HG02943 (cell line): Measurements from ENCODE around the gene KRT5.
"Not testable (repeated sequence)": the region's sequence is repeated elsewhere in the genome, so short reads cannot be mapped to it uniquely, and the experiment has no call there.

Source experiments
- ATAC-seq: cut with Tn5 transposase; IDR thresholded peaks from one replicate; pipeline ENCODE4 v1.9.1; 2021; ENCODE audit warnings: mild to moderate bottlenecking, low read depth, moderate library complexity; ENCODE audit not compliant: unreplicated experiment

The KRT5 gene

GRCh38 chr12:52497975-52498374 lies 22.2 kb downstream of the KRT5 start:
- no peak for ATAC-seq

- ATAC-seq = no peak
These were observed 23.6 kb downstream of the KRT5 start for GRCh38 chr12:52496590-52497071.

- no peak for ATAC-seq
These were observed 24.1 kb downstream of the KRT5 start for GRCh38 chr12:52496054-52496453.

- ATAC-seq = no peak
These were observed 24.8 kb downstream of the KRT5 start for GRCh38 chr12:52495389-52495788.

GRCh38 chr12:52494518-52494917 lies 25.7 kb downstream of the KRT5 start:
- no peak for ATAC-seq

GRCh38 chr12:52494100-52494499 lies 26.1 kb downstream of the KRT5 start:
- no peak for ATAC-seq

- no peak for ATAC-seq
These were observed 27.0 kb downstream of the KRT5 start, which contains the start of gene KRT6A for GRCh38 chr12:52493172-52493571. TSS of gene KRT6A (minus strand) at chr12:52493257. CDS start at chr12:52493188, 69 bp downstream.

- ATAC-seq = not testable (repeated sequence)
These were observed 27.8 kb downstream of the KRT5 start for GRCh38 chr12:52492405-52492804.

GRCh38 chr12:52491495-52491894 lies 28.7 kb downstream of the KRT5 start:
- ATAC-seq = not testable (repeated sequence)

- no peak for ATAC-seq
These were observed 31.5 kb downstream of the KRT5 start for GRCh38 chr12:52488736-52489135.

GRCh38 chr12:52487744-52488443 lies 32.3 kb downstream of the KRT5 start:
- ATAC-seq = not testable (repeated sequence)

- ATAC-seq = no peak
These were observed 33.0 kb downstream of the KRT5 start for GRCh38 chr12:52487211-52487610.

GRCh38 chr12:52486166-52487105 lies 33.8 kb downstream of the KRT5 start:
- no peak for ATAC-seq

- no peak for ATAC-seq
These were observed 40.1 kb downstream of the KRT5 start for GRCh38 chr12:52480073-52480472.

GRCh38 chr12:52477651-52478050 lies 42.5 kb downstream of the KRT5 start:
- no peak for ATAC-seq

- ATAC-seq = no peak
These were observed 46.0 kb downstream of the KRT5 start for GRCh38 chr12:52474212-52474611.

GRCh38 chr12:52473768-52474167 lies 46.4 kb downstream of the KRT5 start, which contains the start of gene KRT6C:
TSS of gene KRT6C (minus strand) at chr12:52473805. CDS start at chr12:52473737, 68 bp downstream.
- ATAC-seq = no peak

GRCh38 chr12:52469853-52470252 lies 50.3 kb downstream of the KRT5 start:
- ATAC-seq = no peak

- ATAC-seq = no peak
These were observed 55.3 kb downstream of the KRT5 start for GRCh38 chr12:52464897-52465296.
